GM19240 (cell line): Measurements from ENCODE around the gene TP73.

Experiments used
- DNase-seq: peaks from one replicate; pipeline ENCODE4 v3.0.0; 2011; ENCODE audit warnings: low spot score; ENCODE audit not compliant: insufficient read length

The TP73 gene

DNA sequence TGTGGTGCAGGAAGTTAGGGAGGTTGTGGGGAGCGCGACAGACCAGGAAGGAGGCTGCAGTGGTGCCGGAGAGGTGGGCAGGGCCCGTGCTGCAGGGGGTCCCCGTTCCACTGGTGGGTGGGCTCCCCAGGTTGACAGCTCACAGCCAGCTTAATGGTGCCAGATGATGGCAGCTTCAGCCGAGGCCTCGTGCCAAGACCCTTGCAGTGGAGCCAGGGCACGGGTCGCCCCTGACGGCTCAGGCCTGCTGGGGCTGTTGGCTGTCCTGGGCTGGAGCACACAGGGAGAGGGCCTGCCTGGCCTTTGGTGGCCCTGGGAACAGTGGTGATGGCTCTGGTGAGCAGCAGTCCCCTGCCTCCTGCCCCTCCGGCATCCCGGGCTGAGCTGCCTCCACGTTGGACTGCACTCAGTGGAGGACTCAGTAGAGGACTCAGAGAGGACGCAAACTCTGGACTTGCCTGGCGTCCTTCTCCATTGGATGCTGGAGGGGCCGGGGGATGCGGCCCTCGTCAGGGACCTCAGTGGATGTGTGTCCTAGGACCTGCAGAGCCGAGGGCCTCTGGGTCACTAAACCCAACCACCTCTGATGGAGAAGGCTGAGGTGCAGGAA lies 53.1 kb downstream of the TP73 start:
- DNase-seq = no peak

GRCh38 chr1:3706651-3707297 lies 54.5 kb downstream of the TP73 start:
- DNase-seq = no peak

GRCh38 chr1:3707298-3707938 lies 55.1 kb downstream of the TP73 start:
- DNase-seq = no peak

DNA sequence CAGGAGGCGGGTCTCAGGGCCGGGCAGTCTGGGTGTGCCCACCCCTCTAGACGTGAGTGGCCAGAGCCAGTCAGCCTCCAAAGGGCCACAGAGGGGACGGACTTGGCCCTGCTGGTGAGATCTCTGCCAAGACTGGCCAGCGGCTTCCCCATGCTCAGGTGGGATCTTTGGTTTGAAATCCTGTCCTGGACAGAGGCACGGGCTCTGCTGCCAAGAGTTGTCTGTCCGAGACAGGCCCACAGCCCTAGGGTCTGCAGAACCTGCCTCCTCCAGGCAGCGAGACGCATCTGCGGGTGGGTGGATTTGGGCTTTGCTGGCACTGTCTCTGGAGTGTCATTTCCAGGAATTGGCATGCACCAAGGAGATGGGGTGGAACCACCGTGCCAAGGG lies 55.6 kb downstream of the TP73 start:
- DNase-seq = no peak

DNA sequence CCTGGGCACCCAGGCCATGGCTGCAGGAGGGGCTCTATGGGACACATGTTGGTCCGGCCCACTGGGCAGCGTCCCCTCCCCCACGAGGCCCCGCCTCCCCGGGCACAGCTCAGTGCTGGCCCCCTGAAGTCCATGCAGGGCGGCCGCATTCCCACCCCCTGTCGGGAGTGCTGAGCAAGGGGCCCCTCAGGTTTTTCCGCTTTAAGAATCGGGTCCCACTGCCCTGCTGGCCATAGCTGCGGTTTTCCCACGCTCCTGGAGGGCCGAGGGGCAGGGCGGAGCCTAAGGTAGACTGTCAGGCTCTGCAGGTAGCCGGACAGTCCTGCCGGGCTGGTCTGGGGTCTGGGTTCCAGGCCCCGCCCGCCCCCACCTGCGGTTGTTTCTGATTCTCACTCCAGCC lies 56.5 kb downstream of the TP73 start:
- DNase-seq = no peak

DNA sequence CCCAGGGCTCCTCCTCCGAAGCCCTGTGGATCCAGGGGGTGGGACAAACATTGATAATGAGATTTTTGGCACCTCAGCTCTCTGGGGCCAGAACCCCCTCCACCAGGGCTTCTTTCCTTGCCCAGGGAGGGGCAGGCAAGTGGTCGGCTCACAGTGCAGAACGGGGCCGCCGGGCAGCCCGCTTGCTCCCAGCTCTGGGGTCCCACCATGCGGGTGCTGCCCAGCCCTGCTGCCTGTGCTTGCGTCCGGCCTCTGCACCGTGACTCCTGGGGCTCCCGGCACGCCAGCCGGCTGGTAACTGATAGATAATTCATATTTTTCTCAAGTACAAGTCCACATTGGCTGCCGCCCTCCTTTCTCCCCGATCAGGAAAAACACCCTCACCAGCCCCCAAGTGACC lies 57.9 kb downstream of the TP73 start:
- DNase-seq = no peak

DNA sequence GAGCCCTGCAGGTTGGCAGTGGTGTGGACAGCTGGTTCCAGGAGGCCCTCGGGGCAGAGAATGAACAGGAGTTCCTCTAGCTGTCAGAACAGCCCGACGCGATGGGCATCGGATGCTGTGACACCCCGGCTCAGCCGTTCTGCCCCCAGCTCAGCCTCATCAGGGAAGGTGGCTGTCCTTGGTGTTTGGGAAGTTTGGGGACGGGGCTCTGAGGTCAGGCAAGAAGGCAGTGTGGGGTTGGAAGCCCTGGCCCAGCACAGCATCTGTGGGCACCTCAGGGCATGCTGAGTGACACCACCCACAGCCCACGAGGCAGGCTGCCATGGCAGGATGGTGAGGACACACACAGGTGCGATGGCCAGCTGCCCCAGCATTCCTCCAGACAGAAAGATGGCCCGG lies 59.1 kb downstream of the TP73 start:
- no peak for DNase-seq

DNA sequence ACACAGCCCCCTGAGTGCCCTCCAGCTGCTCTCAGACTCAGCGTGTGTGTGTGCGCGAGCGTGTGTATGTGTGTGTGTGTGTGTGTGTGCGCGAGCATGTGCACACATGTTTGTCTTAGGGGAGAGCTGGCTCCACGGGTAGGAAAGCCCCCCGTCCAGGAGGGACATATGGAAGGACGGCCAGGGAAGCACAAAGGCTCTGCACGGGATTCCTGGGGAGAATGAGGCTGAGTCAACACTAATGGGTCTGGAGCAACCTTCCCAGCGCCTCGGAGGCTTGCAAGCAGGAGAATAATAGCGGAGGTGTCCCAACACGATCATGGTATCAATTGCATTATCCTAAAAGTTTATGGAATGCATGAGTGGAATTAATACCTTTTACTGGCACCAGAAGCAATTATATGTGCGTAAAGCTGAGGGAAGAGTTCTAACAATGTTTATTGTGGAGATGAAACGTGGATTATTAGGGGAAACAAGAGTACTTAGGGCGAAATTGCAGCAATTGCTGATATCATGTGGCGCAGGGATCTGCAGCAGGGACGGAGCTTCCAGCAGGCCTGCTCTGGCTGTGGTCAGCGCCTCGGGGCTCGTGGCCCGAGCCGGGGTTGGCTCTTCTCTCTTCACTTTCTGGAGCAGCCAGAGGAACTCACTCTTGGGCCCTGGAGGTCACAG lies 59.6 kb downstream of the TP73 start:
- no peak for DNase-seq

GRCh38 chr1:3712573-3713535 lies 60.5 kb downstream of the TP73 start:
- DNase-seq = no peak

- DNase-seq = no peak
Observed at GRCh38 chr1:3713840-3714239, 61.5 kb downstream of the TP73 start.

DNA sequence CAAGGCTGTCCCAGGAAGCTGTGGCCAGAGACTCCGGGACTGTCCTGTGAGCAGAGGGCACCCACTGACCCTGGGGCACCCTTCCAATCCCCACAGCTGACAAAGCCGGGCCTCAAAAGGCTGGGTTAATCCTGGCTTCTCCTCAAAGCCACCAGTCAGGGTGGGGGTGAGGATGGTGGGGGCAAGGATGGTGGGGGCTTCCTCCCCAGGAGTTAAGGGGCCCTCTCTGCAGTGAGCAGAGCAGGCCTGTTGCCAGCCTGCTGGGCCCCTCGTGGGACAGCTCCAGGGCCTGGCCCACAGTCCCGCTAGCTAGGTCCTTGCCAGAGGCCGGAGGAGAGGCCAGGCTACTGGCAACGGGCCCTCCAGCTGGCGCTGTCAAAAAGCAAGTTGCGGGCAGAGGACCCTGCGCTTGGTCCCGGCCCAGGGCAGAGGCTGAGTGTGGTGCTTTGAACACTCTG lies 62.0 kb downstream of the TP73 start:
- DNase-seq = no peak

- DNase-seq = no peak
Observed at GRCh38 chr1:3714814-3715213, 62.5 kb downstream of the TP73 start.

GRCh38 chr1:3716351-3716750 lies 64.0 kb downstream of the TP73 start:
- no peak for DNase-seq

GRCh38 chr1:3717041-3717714 lies 64.9 kb downstream of the TP73 start:
- no peak for DNase-seq

GRCh38 chr1:3717715-3718601 lies 65.6 kb downstream of the TP73 start:
- no peak for DNase-seq

DNA sequence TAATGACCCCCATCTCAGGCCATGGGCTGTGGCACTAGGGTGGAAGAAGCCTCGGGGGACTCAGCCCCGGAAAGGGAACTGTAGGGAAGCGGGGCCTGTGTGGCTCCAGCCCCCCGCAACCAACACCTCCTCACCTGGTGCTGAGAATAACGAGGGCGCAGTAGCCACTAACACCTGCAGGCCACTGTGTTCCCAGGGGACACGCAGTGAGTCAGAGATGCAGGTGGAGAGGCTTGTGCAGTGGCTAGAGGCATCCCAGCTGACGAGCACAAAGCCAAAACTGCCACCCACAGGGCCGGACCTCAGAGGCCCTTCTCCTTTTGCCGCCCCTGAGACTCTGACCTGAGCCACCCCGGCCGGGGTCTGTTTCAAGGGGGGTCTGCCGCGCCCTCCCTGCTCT lies 66.4 kb downstream of the TP73 start:
- no peak for DNase-seq

- no peak for DNase-seq
Observed at GRCh38 chr1:3721955-3722465, 69.7 kb downstream of the TP73 start.

- no peak for DNase-seq
Observed at GRCh38 chr1:3722846-3723245, 70.5 kb downstream of the TP73 start.

DNA sequence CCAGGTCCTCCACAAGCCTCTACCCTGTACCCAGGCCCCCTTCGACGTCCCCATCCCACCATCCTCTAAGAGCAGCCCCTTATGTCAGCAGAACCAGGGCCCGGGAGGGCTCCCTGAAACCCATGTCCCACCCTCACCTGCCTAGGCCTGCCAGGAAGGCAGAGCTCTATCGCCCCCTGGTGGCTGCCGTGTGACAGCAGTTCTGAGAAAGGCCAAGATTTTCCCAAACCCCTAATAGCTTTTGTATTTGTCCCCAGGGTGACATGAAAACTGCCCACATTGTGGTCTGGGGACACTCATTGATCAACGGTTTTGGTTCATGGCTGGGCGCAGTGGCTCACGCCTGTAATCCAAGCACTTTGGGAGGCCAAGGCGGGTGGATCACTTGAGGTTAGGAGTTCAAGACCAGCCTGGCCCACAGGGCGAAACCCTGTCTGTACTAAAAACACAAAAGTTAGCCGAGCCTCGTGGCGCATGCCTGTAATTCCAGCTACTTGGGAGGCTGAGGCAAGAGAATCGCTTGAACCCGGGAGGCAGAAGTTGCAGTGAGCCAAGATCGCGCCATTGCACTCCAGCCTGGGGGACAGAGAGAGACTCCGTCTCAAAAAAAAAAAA lies 72.2 kb downstream of the TP73 start:
- DNase-seq = peak; percentile 74
